Measurements from ENCODE around the gene COL20A1.

- no peak for TF ChIP-seq CTCF (IDR thresholded peaks at IDR 0.05)
- no peak for TF ChIP-seq REST (IDR thresholded peaks at IDR 0.05; ENCODE audit: insufficient read depth in 1 of 2, low read depth in 2 of 2, low read length in 1 of 2)
- TF ChIP-seq TCF7L2 (IDR thresholded peaks at IDR 0.05; ENCODE audit: low read depth, low read length) = no peak
These were observed 470 bp downstream of the COL20A1 start for GRCh38 chr20:63293456-63293855.
